HG03520 (cell line): Measurements from ENCODE around the gene CREB3.

Source experiments
- ATAC-seq: cut with Tn5 transposase; IDR thresholded peaks from one replicate; pipeline ENCODE4 v1.9.1; 2021; ENCODE audit warnings: mild to moderate bottlenecking, moderate library complexity; ENCODE audit not compliant: unreplicated experiment

The CREB3 gene

DNA sequence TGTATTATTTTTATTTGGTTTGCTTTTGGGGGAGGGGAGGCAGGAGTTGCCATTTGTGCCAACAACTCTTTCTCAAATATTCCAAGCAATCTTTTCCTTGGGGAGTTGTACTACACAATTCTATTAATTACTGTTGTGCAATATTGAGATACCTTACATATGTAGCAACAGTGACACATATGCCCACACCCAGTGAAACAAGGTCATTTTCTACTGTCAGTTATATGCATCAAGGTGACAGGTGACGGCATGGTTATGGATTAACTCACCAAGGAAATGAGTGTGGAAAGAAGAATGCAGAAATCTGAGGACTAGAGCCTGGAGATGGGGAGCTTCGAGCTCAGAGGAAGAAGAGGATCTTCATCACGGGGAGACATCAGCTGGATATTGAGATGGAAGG lies 39.5 kb downstream of the CREB3 start:
- no peak for ATAC-seq

DNA sequence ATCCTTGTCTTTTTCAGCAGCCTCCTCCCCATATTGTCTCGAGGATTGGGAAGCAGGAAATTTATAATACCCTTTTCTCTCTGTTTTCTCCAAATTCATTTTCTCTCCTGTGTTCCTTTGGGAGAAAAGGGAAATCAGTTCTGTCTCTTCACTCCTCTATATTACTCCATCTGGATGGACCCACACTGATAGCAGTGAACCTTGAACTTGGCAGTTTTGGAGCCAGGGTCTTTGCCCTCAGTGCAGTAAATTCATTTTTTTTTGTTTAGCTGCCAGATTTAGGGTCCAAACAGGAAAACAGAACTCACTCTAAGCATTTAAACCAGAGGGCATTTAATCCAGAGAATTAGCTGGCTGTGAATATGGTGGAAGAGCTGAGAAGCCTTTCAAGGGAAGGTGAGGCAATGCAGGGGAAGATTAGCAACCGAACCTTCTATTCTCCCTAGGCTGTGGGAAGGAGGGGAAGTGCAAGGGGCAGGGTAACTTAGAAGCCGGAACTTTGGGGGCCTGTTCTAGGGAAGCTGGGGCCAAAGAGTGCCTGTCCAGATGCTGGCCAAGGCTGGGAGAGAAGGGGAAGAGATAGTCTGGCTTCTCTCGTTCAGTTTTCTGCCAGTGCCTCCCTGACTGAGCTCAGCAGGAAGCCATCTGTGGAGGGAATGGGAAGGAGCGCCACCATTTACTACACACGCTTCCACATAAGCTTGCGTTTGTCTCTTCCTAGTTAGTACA lies 42.6 kb downstream of the CREB3 start:
- ATAC-seq = no peak

DNA sequence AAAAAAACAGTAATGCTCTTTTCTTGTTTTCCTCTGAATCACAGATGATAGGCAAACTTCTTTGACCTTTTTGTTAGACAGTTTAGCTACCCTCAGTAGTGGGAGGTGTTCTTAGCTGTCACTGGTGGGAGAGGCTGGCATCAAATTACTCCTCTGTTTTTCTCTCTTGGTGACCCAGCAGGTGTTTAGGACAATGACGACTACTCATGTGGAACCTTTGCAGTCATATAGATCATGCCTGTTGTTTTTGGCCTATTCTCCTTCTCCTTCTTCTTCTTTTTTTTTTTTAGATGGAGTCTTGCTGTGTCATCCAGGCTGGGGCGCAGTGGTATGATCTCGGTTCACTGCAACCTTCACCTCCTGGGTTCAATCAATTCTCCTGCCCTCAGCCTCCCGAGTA lies 43.6 kb downstream of the CREB3 start:
- ATAC-seq = no peak

DNA sequence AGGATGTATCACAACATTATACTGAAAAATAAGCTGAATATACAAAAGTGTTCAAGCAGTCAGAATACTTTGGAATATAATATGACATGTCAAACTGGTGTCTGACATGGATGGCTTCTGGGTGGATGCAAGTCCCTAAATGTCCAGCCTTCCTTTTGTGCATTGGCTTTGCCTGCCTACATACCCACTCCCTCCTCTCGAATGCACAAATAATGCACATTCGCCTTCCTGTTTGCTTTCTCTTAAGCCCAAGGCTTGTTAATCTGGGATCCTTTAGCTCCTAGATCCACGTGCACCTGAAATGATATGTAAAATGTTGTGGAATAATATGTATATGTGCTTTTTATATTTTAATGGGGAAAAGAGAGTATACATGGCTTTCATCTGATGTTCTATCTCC lies 46.0 kb downstream of the CREB3 start:
- ATAC-seq = no peak

DNA sequence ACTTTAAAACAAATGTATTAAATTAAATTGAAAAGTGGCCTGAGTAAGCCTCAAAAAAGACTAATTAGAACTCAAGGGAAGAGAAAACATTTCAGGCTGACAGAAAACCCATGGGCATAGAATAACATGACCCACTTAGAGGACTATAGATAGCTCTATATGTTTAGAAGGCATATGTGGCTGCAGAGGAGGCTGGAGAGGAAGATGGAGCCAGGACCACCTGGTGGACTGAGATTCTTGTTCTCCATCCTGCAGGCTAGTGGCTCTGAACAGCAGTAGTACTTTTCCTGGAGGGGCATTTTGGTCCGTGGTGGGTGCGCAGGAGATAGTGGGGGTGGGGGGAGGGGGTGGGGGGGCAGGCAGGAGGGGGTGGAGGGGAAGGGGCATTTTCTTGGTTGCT lies 48.6 kb downstream of the CREB3 start:
- no peak for ATAC-seq

DNA sequence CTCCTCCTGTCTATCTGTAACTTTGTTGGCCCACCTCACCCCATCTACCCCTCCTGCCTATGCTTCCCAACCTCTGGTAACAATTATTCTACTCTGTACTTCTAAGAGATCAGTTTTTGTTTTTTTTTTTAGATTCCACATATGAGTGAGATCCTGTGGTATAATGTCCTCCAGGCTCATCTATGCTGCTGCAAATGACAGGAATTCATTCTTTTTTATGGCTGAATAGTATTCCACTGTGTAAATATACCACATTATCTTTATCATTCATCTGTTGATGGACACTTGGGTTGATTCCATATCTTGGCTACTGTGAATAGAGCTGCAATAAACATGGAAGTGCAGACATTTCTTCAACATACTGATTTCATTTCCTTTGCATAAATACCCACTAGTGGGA lies 51.0 kb downstream of the CREB3 start:
- ATAC-seq = no peak
